GM19452 (cell line): Measurements from ENCODE around the gene ST3GAL2.

Source experiments
- ATAC-seq: cut with Tn5 transposase; IDR thresholded peaks from one replicate; pipeline ENCODE4 v1.9.1; 2021; ENCODE audit not compliant: unreplicated experiment

ST3GAL2 gene

GRCh38 chr16:70438969-70439862 lies at the start of gene ST3GAL2:
Gene ST3GAL2, minus strand, starts transcription at chr16:70439100. Its CDS starts 40,570 bp downstream, at chr16:70398530.
- peak; percentile 83 for ATAC-seq

GRCh38 chr16:70484867-70485266 lies 46.0 kb upstream of the ST3GAL2 start:
- no peak for ATAC-seq

GRCh38 chr16:70483426-70483825 lies 44.5 kb upstream of the ST3GAL2 start:
- peak; percentile 63 for ATAC-seq

- ATAC-seq: no peak
Observed at GRCh38 chr16:70482624-70483023, 43.7 kb upstream of the ST3GAL2 start.

- no peak for ATAC-seq
Observed at GRCh38 chr16:70481929-70482536, 43.1 kb upstream of the ST3GAL2 start.

- no peak for ATAC-seq
Observed at GRCh38 chr16:70480127-70481105, 41.5 kb upstream of the ST3GAL2 start.

GRCh38 chr16:70478912-70479341 lies 40.0 kb upstream of the ST3GAL2 start:
- no peak for ATAC-seq

GRCh38 chr16:70478169-70478568 lies 39.3 kb upstream of the ST3GAL2 start:
- no peak for ATAC-seq

- ATAC-seq: peak; percentile 90
Observed at GRCh38 chr16:70476272-70477020, 37.5 kb upstream of the ST3GAL2 start.

GRCh38 chr16:70475054-70475871 lies 36.4 kb upstream of the ST3GAL2 start:
- ATAC-seq: no peak

- ATAC-seq: no peak
Observed at GRCh38 chr16:70474320-70475053, 35.6 kb upstream of the ST3GAL2 start.

- ATAC-seq: no peak
Observed at GRCh38 chr16:70473446-70474319, 34.8 kb upstream of the ST3GAL2 start.

- no peak for ATAC-seq
Observed at GRCh38 chr16:70472786-70473433, 34.0 kb upstream of the ST3GAL2 start.

- ATAC-seq: no peak
Observed at GRCh38 chr16:70470927-70471341, 32.0 kb upstream of the ST3GAL2 start.

GRCh38 chr16:70470141-70470926 lies 31.4 kb upstream of the ST3GAL2 start:
- ATAC-seq: no peak

GRCh38 chr16:70468776-70469525 lies 30.1 kb upstream of the ST3GAL2 start:
- ATAC-seq: no peak
